Activated T-cell treated with anti-CD3 and anti-CD28 coated beads for 48 hours (primary cell): Measurements from ENCODE around the gene KDM4B.
A peak's percentile ranks its signal among the peaks of the same experiment; 100 is the strongest.

Experiments used
- DNase-seq: peaks from one replicate; pipeline ENCODE4 v3.0.0-alpha.2; 2020; ENCODE audit warnings: low read depth

KDM4B gene

GRCh38 chr19:4984438-4984990 lies 15.6 kb downstream of the KDM4B start:
- no peak for DNase-seq

- DNase-seq, result no peak
These were observed 16.7 kb downstream of the KDM4B start for GRCh38 chr19:4985551-4985991.

- no peak for DNase-seq
These were observed 17.1 kb downstream of the KDM4B start for GRCh38 chr19:4986056-4986455.

GRCh38 chr19:4986471-4986891 lies 17.6 kb downstream of the KDM4B start:
- DNase-seq, result no peak

- DNase-seq, result no peak
These were observed 18.3 kb downstream of the KDM4B start for GRCh38 chr19:4987256-4987655.

GRCh38 chr19:4987692-4988370 lies 18.9 kb downstream of the KDM4B start:
- DNase-seq, result no peak

GRCh38 chr19:4988770-4989251 lies 19.9 kb downstream of the KDM4B start:
- no peak for DNase-seq

GRCh38 chr19:4990306-4990705 lies 21.4 kb downstream of the KDM4B start:
- no peak for DNase-seq

- no peak for DNase-seq
These were observed 22.6 kb downstream of the KDM4B start for GRCh38 chr19:4991538-4991937.

- DNase-seq, result no peak
These were observed 23.2 kb downstream of the KDM4B start for GRCh38 chr19:4991996-4992698.

GRCh38 chr19:4993683-4994082 lies 24.8 kb downstream of the KDM4B start:
- DNase-seq, result no peak

GRCh38 chr19:4996701-4997100 lies 27.8 kb downstream of the KDM4B start:
- no peak for DNase-seq

GRCh38 chr19:4997297-4997696 lies 28.4 kb downstream of the KDM4B start:
- no peak for DNase-seq

GRCh38 chr19:5000120-5000611 lies 31.3 kb downstream of the KDM4B start:
- no peak for DNase-seq

- peak; percentile 33 for DNase-seq
These were observed 32.7 kb downstream of the KDM4B start for GRCh38 chr19:5001615-5002014.

GRCh38 chr19:5002143-5002542 lies 33.2 kb downstream of the KDM4B start:
- DNase-seq, result no peak

- DNase-seq, result no peak
These were observed 34.9 kb downstream of the KDM4B start for GRCh38 chr19:5003781-5004180.

GRCh38 chr19:5005096-5005495 lies 36.2 kb downstream of the KDM4B start:
- no peak for DNase-seq

GRCh38 chr19:5006201-5006600 lies 37.3 kb downstream of the KDM4B start:
- no peak for DNase-seq

GRCh38 chr19:5006821-5007220 lies 37.9 kb downstream of the KDM4B start:
- no peak for DNase-seq

GRCh38 chr19:5011476-5012238 lies 42.7 kb downstream of the KDM4B start:
- no peak for DNase-seq
